Stomach (tissue), 4 donors: ENCODE results near the gene BLID.

Experiments used
- CTCF ChIP-seq, 7 experiments: fragments of 450-650 bp in 4 of 7; fragments of 200-600 bp in 3 of 7; sonication (generic) in 3 of 7; IDR thresholded peaks; one replicate each; pipeline ENCODE4 v1.5.1; 2016 to 2019; ENCODE audit warnings: antibody characterized with exemption in 7 of 7, control low read depth in 2 of 7, mild to moderate bottlenecking in 1 of 7
- EP300 ChIP-seq: sonication (generic); formaldehyde crosslinking; IDR thresholded peaks from one replicate; pipeline ENCODE4 v1.6.1; 2017; ENCODE audit warnings: antibody characterized with exemption
- POLR2A ChIP-seq, 4 donors: fragments of 450-650 bp; IDR thresholded peaks; one replicate each; pipeline ENCODE4 v1.6.1; 2016; ENCODE audit warnings: antibody characterized with exemption in 4 of 4, control low read depth in 2 of 4, mild to moderate bottlenecking in 1 of 4, moderate library complexity in 1 of 4
- POLR2AphosphoS5 ChIP-seq, 3 donors: sonication (generic); formaldehyde crosslinking; IDR thresholded peaks; one replicate each; pipeline ENCODE4 v1.6.1; 2016; ENCODE audit warnings: antibody characterized with exemption in 3 of 3

- TF ChIP-seq EP300 (no peak), CTCF (IDR thresholded peaks at IDR 0.05) (no peak), POLR2AphosphoS5 (IDR thresholded peaks at IDR 0.05) (peak; percentile 20 to 34 (median 34)), POLR2A (IDR thresholded peaks at IDR 0.05) (no peak)
These were observed 46.1 kb upstream of the BLID start for GRCh38 chr11:122162095-122162494.
